H1 (cell line): ENCODE measurements around the gene KRT83. TPM values are rescaled to one million over a fixed set of nuclear protein-coding genes. Genes with fewer than 3 reads are reported as not detected.

ENCODE experiments used
- CTCF ChIA-PET: fragments of 300-600 bp; sonication (Branson Sonifier 250); formaldehyde crosslinking; loops from one replicate; lab custom pipeline; 2021; ENCODE audit not compliant: partially characterized antibody; lab: Charles Lee
- POLR2A ChIA-PET: fragments of 300-600 bp; sonication (Branson Sonifier 250); formaldehyde crosslinking; loops from one replicate; lab custom pipeline; 2021; ENCODE audit warnings: inconsistent platforms; ENCODE audit not compliant: partially characterized antibody; lab: Charles Lee
- DNase-seq, 2 experiments: peaks; one replicate each; pipeline versions ENCODE4 v3.0.0 to v3.0.0-alpha.2; 2010 to 2022; ENCODE audit warnings: low spot score in 2 of 2, low read depth in 1 of 2, mixed read lengths in 1 of 2
- FAIRE-seq: peaks from 2 replicates; lab custom pipeline; 2011; peaks lifted over from hg19 to GRCh38; lab: Jason Lieb, UNC
- H2AFZ ChIP-seq: 2 replicates; pipeline ENCODE4 v1.8.1; 2012; ENCODE audit warnings: low read length, inconsistent platforms
- H2AK5ac ChIP-seq: 2 replicates; pipeline ENCODE4 v1.6.1; 2013; ENCODE audit warnings: low read depth, low read length
- H2BK120ac ChIP-seq: replicated peaks from 2 replicates; pipeline ENCODE3; 2013; ENCODE audit warnings: low read depth, low read length, inconsistent platforms
- H2BK12ac ChIP-seq: 2 replicates; pipeline ENCODE4 v1.6.1; 2013; ENCODE audit warnings: low read depth, low read length
- H2BK15ac ChIP-seq: 2 replicates; pipeline ENCODE4 v1.6.1; 2013; ENCODE audit warnings: low read length
- H2BK20ac ChIP-seq: 2 replicates; pipeline ENCODE4 v1.6.1; 2013; ENCODE audit warnings: low read length
- H2BK5ac ChIP-seq: 2 replicates; pipeline ENCODE4 v1.6.1; 2013; ENCODE audit warnings: low read depth, low read length
- H3K14ac ChIP-seq: 2 replicates; pipeline ENCODE4 v1.6.1; 2013; ENCODE audit warnings: inconsistent platforms; ENCODE audit not compliant: insufficient read length
- H3K18ac ChIP-seq: 2 replicates; pipeline ENCODE4 v1.6.1; 2013; ENCODE audit warnings: low read length; ENCODE audit errors: extremely low read depth
- H3K23ac ChIP-seq: 2 replicates; pipeline ENCODE4 v1.6.1; 2013; ENCODE audit warnings: inconsistent platforms; ENCODE audit not compliant: insufficient read length
- H3K23me2 ChIP-seq: 2 replicates; pipeline ENCODE4 v1.6.1; 2013; ENCODE audit warnings: low read depth, low read length
- H3K27ac ChIP-seq: 2 replicates; pipeline ENCODE4 v1.6.1; 2011; ENCODE audit warnings: low read depth, low read length, inconsistent platforms
- H3K27me3 ChIP-seq, 4 experiments: replicated peaks in 1 of 4; 1 replicate in 1 of 4; 2 replicates in 3 of 4; pipeline versions ENCODE4 v1.6.1 to v1.8.1; 2011 to 2013; ENCODE audit warnings: low read length in 3 of 4, mild to moderate bottlenecking in 3 of 4, inconsistent platforms in 2 of 4, mixed read lengths in 2 of 4, moderate library complexity in 1 of 4; ENCODE audit not compliant: control insufficient read depth in 3 of 4, insufficient read depth in 3 of 4; ENCODE audit errors: extremely low read depth in 1 of 4
- H3K36me3 ChIP-seq, 4 experiments: 2 replicates each; pipeline versions ENCODE4 v1.6.1 to v1.8.1; 2011 to 2013; ENCODE audit warnings: mild to moderate bottlenecking in 4 of 4, low read length in 3 of 4, moderate library complexity in 2 of 4, control low read depth in 1 of 4, inconsistent platforms in 1 of 4; ENCODE audit not compliant: insufficient read depth in 4 of 4, control insufficient read depth in 2 of 4
- H3K4ac ChIP-seq: replicated peaks from 2 replicates; pipeline ENCODE3; 2013; ENCODE audit warnings: low read length, low read depth, mixed read lengths, inconsistent platforms; ENCODE audit not compliant: insufficient read length
- H3K4me1 ChIP-seq, 4 experiments: replicated peaks in 1 of 4; 1 replicate in 1 of 4; 2 replicates in 3 of 4; pipeline versions ENCODE4 v1.6.1 to v1.8.1; 2011 to 2013; ENCODE audit warnings: low read length in 3 of 4, inconsistent platforms in 2 of 4, mixed read lengths in 1 of 4; ENCODE audit not compliant: insufficient read depth in 4 of 4, control insufficient read depth in 3 of 4
- H3K4me2 ChIP-seq, 2 experiments: 2 replicates each; pipeline versions ENCODE4 v1.6.1 to v1.8.1; 2011 to 2013; ENCODE audit warnings: low read depth in 2 of 2, low read length in 2 of 2, control low read depth in 1 of 2, inconsistent platforms in 1 of 2, mild to moderate bottlenecking in 1 of 2; ENCODE audit not compliant: insufficient read depth in 1 of 2
- H3K4me3 ChIP-seq, 4 experiments: fragments of 200-600, 300-600 bp in 1 of 4; sonication (generic), shearing (Covaris generic), sonication (Bioruptor Twin) in 1 of 4; 2 replicates each; pipeline versions ENCODE4 v1.5.1 to v1.8.1; 2011 to 2016; ENCODE audit warnings: low read length in 4 of 4, low read depth in 3 of 4, control low read depth in 2 of 4, inconsistent platforms in 2 of 4, mild to moderate bottlenecking in 2 of 4, mixed read lengths in 1 of 4, moderate library complexity in 1 of 4; ENCODE audit not compliant: insufficient read depth in 2 of 4; ENCODE audit errors: extremely low read depth in 1 of 4
- H3K56ac ChIP-seq: replicated peaks from 2 replicates; pipeline ENCODE3; 2013; ENCODE audit warnings: low read depth, mild to moderate bottlenecking, mixed read lengths, low read length, inconsistent platforms; ENCODE audit not compliant: insufficient read length
- H3K79me1 ChIP-seq: 2 replicates; pipeline ENCODE4 v1.6.1; 2013; ENCODE audit warnings: low read depth, low read length, control low read depth
- H3K79me2 ChIP-seq, 2 experiments: 2 replicates each; pipeline versions ENCODE4 v1.6.1 to v1.8.1; 2012 to 2013; ENCODE audit warnings: low read length in 2 of 2, mild to moderate bottlenecking in 2 of 2, inconsistent platforms in 1 of 2; ENCODE audit not compliant: insufficient read depth in 2 of 2, control insufficient read depth in 1 of 2
- H3K9ac ChIP-seq, 4 experiments: replicated peaks in 1 of 4; 1 replicate in 1 of 4; 2 replicates in 3 of 4; pipeline versions ENCODE4 v1.6.1 to v1.8.1; 2011 to 2013; ENCODE audit warnings: low read depth in 3 of 4, low read length in 3 of 4, control low read depth in 2 of 4, mild to moderate bottlenecking in 2 of 4, moderate library complexity in 2 of 4, inconsistent platforms in 1 of 4; ENCODE audit errors: extremely low read depth in 1 of 4
- H3K9me3 ChIP-seq, 2 experiments: 2 replicates each; pipeline versions ENCODE4 v1.6.1 to v1.8.1; 2012 to 2013; ENCODE audit warnings: mild to moderate bottlenecking in 2 of 2, moderate library complexity in 2 of 2, control low read depth in 1 of 2, inconsistent platforms in 1 of 2, low read depth in 1 of 2, low read length in 1 of 2, mixed read lengths in 1 of 2; ENCODE audit not compliant: insufficient read depth in 2 of 2
- H4K20me1 ChIP-seq, 2 experiments: replicated peaks in 1 of 2; 2 replicates each; pipeline versions ENCODE3 to v1.8.1; 2011 to 2013; ENCODE audit warnings: inconsistent platforms in 2 of 2, low read length in 2 of 2, mild to moderate bottlenecking in 1 of 2; ENCODE audit not compliant: insufficient read depth in 2 of 2, control insufficient read depth in 1 of 2
- H4K5ac ChIP-seq: 2 replicates; pipeline ENCODE4 v1.6.1; 2013; ENCODE audit warnings: low read length, low read depth, mixed read lengths, inconsistent platforms; ENCODE audit not compliant: insufficient read length
- H4K8ac ChIP-seq: 2 replicates; pipeline ENCODE4 v1.8.0; 2013; ENCODE audit warnings: mild to moderate bottlenecking, moderate library complexity, low read length, inconsistent platforms; ENCODE audit not compliant: insufficient read depth; ENCODE audit errors: extremely low read depth
- H4K91ac ChIP-seq: replicated peaks from 2 replicates; pipeline ENCODE3; 2013; ENCODE audit warnings: low read length, mixed read lengths, inconsistent platforms; ENCODE audit not compliant: insufficient read length
- ASH2L ChIP-seq: fragments of 200-600, 300-600 bp; sonication (generic); IDR thresholded peaks from one replicate; pipeline ENCODE4 v1.7.1; 2017; ENCODE audit warnings: low read length
- BRCA1 ChIP-seq: IDR thresholded peaks from 2 replicates; pipeline ENCODE4 v1.6.1; 2012; ENCODE audit warnings: low read depth, low read length, improper control_type of control experiment
- EP300 ChIP-seq, 2 experiments: IDR thresholded peaks; 1 replicate in 1 of 2; 2 replicates in 1 of 2; pipeline ENCODE4 v1.6.1; 2011 to 2012; ENCODE audit warnings: low read depth in 2 of 2, low read length in 2 of 2, mild to moderate bottlenecking in 2 of 2, borderline replicate concordance in 1 of 2, inconsistent platforms in 1 of 2, moderate library complexity in 1 of 2
- FOSL1 ChIP-seq: IDR thresholded peaks from 2 replicates; pipeline ENCODE4 v1.6.1; 2011; ENCODE audit warnings: mild to moderate bottlenecking, low read depth, low read length, moderate library complexity; ENCODE audit not compliant: insufficient read depth
- HDAC2 ChIP-seq, 2 experiments: fragments of 300-600 bp in 1 of 2; sonication (generic) in 1 of 2; IDR thresholded peaks; 2 replicates each; pipeline ENCODE4 v1.6.1; 2011 to 2012; ENCODE audit warnings: low read depth in 2 of 2, low read length in 2 of 2, mild to moderate bottlenecking in 2 of 2, moderate library complexity in 2 of 2, borderline replicate concordance in 1 of 2, inconsistent platforms in 1 of 2
- SIN3A ChIP-seq, 2 experiments: IDR thresholded peaks in 1 of 2; conservative IDR thresholded peaks in 1 of 2; 2 replicates each; pipeline ENCODE4 v1.6.1; 2011 to 2012; ENCODE audit warnings: low read length in 2 of 2, improper control_type of control experiment in 1 of 2, low read depth in 1 of 2, mild to moderate bottlenecking in 1 of 2
- TAF1 ChIP-seq: IDR thresholded peaks from 2 replicates; pipeline ENCODE4 v1.6.1; 2011; ENCODE audit warnings: mild to moderate bottlenecking, low read depth, low read length
- WGBS, 2 experiments: shearing (Covaris generic) in 1 of 2; methylation state at CpG; one replicate each; pipeline versions ENCODE4 v1.1.6 to v1.1.7; 2013 to 2015; ENCODE audit warnings: low lambda C conversion rate in 2 of 2, mixed read lengths in 2 of 2, inconsistent platforms in 1 of 2, low coverage in 1 of 2, missing lambda C conversion rate in 1 of 2; ENCODE audit not compliant: insufficient replicate concordance in 2 of 2, insufficient coverage in 1 of 2, insufficient read length in 1 of 2; ENCODE audit errors: extremely low coverage in 1 of 2, missing lambda C conversion rate in 1 of 2; 5-methylcytosine and 5-hydroxymethylcytosine counted together
- polyA plus RNA-seq, 7 experiments: library from polyadenylated mRNA; depleted of rRNA in 3 of 7; stranded (reverse) in 5 of 7; unstranded in 2 of 7; fragments of >200 nt in 5 of 7; fragments of 200-250 nt in 2 of 7; gene quantifications; 1 replicate in 5 of 7; 2 replicates in 1 of 7; 4 replicates in 1 of 7; pipeline versions ENCODE4 v1.2.1 to v1.2.3, GENCODE V29; 2011 to 2013; ENCODE audit warnings: missing spikeins in 2 of 7, mixed read lengths in 2 of 7
- total RNA-seq: library from RNA; stranded (reverse); fragmentation: NEBNext Ultra II Directional; extraction: Animal tissue kit (Norgen Biotek cat#: 25700); gene quantifications from 2 replicates; pipeline ENCODE4 v1.2.1, GENCODE V29; 2021

Gene KRT83
- total and polyA plus RNA-seq, 2 of the 8 experiments (the other 6 are each of a cell fraction or from before 2014, with no cell fraction given), result not detected

DNA sequence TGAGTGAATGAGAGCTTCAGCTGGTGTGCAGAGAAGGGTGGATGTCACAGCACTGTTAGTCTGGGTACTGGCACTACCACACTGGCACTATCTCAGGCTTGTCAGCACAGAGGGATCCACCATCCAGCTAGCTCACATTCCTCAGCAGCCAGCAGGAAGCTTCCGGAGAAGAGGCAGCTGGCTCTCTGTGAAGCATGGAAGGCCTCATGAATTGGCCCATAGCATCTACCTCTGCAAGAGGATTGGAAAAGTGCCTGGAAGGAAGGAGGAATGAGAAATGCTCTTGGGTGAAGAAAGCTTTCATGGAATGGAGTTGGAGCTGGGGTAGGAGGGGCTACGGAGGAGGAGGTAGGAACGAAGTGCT is 9.9 kb downstream of the KRT83 start:
- Histone ChIP-seq H3K23ac (no peak overlapping the region), H3K36me3 (no peaks in the 10 kb centered on the region), H2BK15ac (0 out of 2 replicates have a peak overlapping the region, but pooled peaks have one; percentile 12), H2AFZ (no peak overlapping the region), H3K14ac (no peak overlapping the region), H3K79me2 (no peaks in the 10 kb centered on the region), H2AK5ac (no peak overlapping the region), H2BK120ac (no peak overlapping the region), H3K79me1 (no peaks in the 10 kb centered on the region), H2BK5ac (no peak overlapping the region), H3K27me3 (peaks cover 21 to 46% (median 35%) of the 10 kb centered on the region in 4 experiments), H3K4me1 (peaks cover 0 to 2% (median 0%) of the 10 kb centered on the region in 4 experiments; a peak in 1 of 7 replicates), H3K18ac (no peak overlapping the region), H3K4ac (no peak overlapping the region), H4K91ac (no peak overlapping the region), H4K5ac (no peak overlapping the region), H3K23me2 (peaks cover 11% of the 10 kb centered on the region; the same call in 1 of the 2 replicates), H2BK12ac (no peak overlapping the region), H3K4me2 (no peak overlapping the region), H4K20me1 (no peaks in the 10 kb centered on the region), H3K4me3 (no peak overlapping the region), H4K8ac (no peak overlapping the region), H3K9me3 (no peaks in the 10 kb centered on the region; a peak in 1 of 4 replicates), H3K9ac (no peak overlapping the region), H3K56ac (no peak overlapping the region), H2BK20ac (no peak overlapping the region), H3K27ac (no peak overlapping the region)
- FAIRE-seq (no peak), DNase-seq (no peak)
- POLR2A ChIA-PET, result interaction anchor here (0.8 kb wide), 1 partner anchor 91 kb away, joined by 3 read pairs; no protein-coding TSS in a partner anchor
- CTCF ChIA-PET, result interaction anchor here (0.9 to 13.1 kb wide), 26 partner anchors 13 to 569 kb away, joined by 3 to 353 read pairs (median 6); partner anchors contain the start of genes KRT7, KRT83, KRT84 and KRT86
- WGBS, 2 experiments, result 94% methylated on average over 3 of the region's 3 CpGs; no CpG with 5 or more reads in 1 of the 2 experiments
- TF ChIP-seq FOSL1, result no peak
- no peak for TF ChIP-seq HDAC2 (IDR thresholded peaks at IDR 0.05; ENCODE audit: borderline replicate concordance in 1 of 2, low read depth in 2 of 2, low read length in 2 of 2)
- TF ChIP-seq SIN3A (conservative IDR thresholded peaks at IDR 0.05 in 1 of 2, IDR thresholded peaks at IDR 0.05 in 1 of 2; ENCODE audit: low read depth in 1 of 2, low read length in 2 of 2), result no peak
- no peak for TF ChIP-seq BRCA1
- TF ChIP-seq TAF1, result no peak
- no peak for TF ChIP-seq ASH2L
- no peak for TF ChIP-seq EP300 (IDR thresholded peaks at IDR 0.05; ENCODE audit: borderline replicate concordance in 1 of 2, low read depth in 2 of 2, low read length in 2 of 2)
